ENCODE results near the gene EGR2. TPM values are rescaled to one million over a fixed set of nuclear protein-coding genes. Genes with fewer than 3 reads are reported as not detected.

The EGR2 gene
- 0.22 and 0.79 TPM in 2 replicates for total RNA-seq

DNA sequence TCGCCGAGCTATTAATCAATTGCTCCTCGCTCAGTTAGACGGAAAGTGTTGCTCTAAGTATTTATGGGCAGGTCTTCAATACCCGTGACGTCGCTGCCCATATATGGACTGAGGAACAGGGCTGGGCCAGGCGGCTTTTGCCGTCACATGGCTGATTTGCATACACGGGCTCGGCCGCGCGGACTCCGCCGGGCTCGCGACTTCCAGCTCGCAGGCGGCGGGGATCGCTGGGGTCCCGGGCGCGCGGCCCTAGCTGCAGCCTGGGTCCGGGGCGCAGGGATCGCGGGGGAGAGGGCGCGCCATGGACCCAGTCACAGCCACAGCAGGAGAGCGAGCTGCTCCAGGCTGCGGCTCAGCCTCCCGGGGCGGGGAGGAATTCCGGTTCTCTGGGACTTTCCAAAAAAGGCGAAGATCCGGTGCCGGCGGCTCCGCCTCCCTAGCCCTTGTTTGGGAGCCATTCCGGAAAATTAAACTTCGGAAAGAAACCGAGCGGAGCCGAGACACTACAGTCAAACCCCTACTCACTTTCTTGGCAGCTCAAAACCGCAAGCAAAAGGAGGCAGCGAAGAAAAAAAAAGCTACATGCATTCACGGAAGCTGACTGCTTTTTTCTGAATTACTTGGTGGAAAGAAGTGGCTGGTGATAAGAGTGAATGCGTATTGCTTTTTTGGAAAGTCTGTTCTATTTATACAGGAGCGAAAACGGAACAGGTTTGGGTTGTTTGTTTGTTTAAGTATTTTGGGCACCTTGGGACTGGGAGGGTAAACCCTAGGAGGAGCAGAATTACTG is at the start of gene EGR2:
EGR2 (minus strand) TSS at position 36 of the 790 bp plus-strand sequence. CDS start 337 bp downstream, outside the sequence.

DNA sequence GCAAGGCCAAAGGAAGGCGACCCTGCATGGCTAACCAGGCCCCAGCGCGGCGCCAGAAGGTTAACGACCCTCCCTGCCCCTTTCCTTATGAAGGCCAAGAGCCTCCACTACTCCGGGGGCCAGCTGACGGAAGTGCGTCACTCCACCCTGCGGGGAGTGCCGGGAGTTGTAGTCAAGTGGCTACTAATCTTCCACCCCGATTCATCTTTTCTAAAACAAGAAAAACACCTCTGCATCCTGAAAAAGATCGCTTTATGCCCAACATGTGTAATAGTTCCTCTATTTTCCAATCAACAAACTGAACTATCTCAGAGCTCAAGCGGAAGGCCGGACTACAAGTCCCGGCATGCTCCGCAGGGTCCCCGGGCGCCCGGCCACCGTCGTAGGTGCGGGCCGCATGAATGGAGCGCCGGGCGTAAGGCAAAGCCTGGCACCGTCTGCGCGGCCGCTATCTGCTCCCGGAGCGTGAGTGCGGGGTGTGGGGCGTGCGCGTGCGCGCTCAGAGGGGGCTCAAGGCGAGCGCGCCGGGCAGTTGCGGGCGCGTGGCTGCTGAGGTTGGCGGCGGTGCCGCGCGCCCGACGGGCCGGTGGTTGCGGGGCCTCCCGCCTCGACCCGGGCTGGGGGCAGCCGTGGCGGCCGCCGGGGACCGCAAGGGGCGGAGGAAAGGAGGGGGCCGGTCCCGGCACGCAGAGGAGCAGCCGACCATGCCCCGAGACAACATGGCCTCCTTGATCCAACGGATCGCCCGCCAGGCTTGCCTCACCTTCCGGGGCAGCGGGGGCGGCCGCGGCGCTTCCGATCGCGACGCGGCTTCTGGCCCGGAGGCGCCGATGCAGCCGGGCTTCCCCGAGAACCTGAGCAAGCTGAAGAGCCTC is 11.6 kb downstream of the EGR2 start, which contains the start of gene ADO:
ADO (plus strand) TSS at position 365 of the 875 bp plus-strand sequence; CDS start at position 705, 340 bp downstream.

Other genes starting within 250 kb of the EGR2 start
- 10.6 and 17.5 TPM in 2 replicates for gene ADO, start 11.6 kb downstream of the EGR2 start, total RNA-seq